ENCODE results near the gene GBE1.
"Not testable (repeated sequence)": the region's sequence is repeated elsewhere in the genome, so short reads cannot be mapped to it uniquely, and the experiment has no call there.

GBE1 gene

GRCh38 chr3:81760924-81761903, at the start of gene GBE1:
TSS of gene GBE1 (minus strand) at chr3:81761645. CDS start at chr3:81761517, 128 bp downstream.
- DNase-seq, result peak; percentile 51

- DNase-seq, result no peak
Observed at GRCh38 chr3:81808900-81809299, 47.5 kb upstream of the GBE1 start.

- DNase-seq, result no peak
Observed at GRCh38 chr3:81799403-81799802, 38.0 kb upstream of the GBE1 start.

DNA sequence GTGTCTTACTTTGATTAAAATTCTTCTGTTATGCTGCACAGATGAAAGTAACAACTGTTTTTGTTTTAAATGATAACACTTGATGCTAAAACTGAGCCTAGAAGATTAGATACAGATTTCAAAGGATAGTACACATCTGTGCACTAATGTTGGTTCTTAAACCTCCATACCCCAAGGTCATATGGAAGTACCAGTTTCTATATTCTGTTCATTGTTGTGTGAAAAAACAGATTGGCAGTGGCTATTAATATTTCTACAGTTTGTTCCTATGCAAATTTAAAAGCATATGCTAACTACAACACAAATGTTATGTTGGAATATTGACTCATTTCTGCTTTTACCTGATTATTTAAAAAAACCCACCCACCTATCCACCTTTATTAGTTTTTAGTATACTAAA, 32.0 kb upstream of the GBE1 start:
- DNase-seq, result no peak

DNA sequence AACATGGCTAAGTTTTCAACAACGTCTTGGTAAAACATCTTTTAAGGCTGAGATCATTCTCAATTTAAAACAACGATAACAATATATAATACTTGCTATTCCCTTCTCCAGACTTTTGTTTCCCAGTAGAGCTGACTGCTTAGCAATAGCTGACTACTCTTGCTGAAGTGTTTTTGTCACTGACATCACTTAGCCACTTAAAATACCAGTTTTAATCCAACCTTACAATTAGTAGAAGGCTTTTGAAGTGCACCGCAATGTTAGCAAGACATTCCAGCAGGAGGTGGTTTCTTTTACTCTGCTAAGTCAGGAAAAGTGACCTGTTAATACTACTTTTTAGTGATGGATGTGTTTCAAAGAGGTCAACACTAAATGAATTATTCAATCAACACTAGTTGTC, 28.7 kb upstream of the GBE1 start:
- no peak for DNase-seq

GRCh38 chr3:81789691-81790090, 28.2 kb upstream of the GBE1 start:
- DNase-seq, result no peak

GRCh38 chr3:81788610-81789009, 27.2 kb upstream of the GBE1 start:
- no peak for DNase-seq

GRCh38 chr3:81788044-81788443, 26.6 kb upstream of the GBE1 start:
- DNase-seq, result no peak

GRCh38 chr3:81782585-81782984, 21.1 kb upstream of the GBE1 start:
- no peak for DNase-seq

DNA sequence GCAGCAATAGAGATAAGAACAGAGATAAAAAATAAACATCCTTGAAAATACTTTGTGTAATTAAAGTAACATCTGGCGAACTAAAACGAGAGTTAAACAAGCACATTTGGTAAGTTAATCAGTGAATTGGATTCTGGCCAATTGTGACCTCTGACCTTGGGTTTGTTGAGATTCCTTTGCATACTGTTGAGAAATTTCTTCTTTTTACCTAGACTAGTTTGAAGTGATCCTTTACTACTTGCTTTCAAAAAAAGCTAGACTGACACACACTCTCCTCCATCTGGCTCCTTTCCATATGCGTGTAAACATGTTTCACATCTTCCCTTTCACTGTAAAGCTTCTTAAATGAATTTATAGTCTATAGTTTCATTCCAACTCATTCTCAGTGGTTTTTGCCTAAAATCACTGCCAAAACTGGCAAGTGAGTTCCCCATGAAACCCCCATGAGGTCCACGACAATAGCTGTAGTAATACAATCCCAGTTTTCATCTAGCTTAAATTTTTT, 17.3 kb upstream of the GBE1 start:
- no peak for DNase-seq

DNA sequence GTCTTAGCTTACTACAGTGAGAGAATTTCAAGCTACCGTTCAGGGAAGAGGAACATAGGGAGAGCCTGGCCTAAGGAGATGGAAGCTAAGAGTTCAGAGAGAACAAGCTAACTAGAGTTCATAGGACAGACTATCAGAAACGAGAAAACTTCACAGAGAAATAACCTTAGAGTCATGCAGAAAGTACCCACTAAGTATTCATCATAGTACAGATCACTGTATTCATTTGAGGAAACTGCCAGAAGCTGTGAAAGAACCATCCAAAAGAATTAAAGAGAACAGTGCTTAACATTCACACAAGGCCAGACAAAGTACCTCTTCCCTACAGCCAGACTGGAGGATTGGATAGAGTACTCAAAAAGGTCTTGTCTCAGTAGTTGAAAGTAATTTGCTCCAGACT, 15.2 kb upstream of the GBE1 start:
- no peak for DNase-seq

- DNase-seq, result no peak
Observed at GRCh38 chr3:81770710-81771109, 9.3 kb upstream of the GBE1 start.

DNA sequence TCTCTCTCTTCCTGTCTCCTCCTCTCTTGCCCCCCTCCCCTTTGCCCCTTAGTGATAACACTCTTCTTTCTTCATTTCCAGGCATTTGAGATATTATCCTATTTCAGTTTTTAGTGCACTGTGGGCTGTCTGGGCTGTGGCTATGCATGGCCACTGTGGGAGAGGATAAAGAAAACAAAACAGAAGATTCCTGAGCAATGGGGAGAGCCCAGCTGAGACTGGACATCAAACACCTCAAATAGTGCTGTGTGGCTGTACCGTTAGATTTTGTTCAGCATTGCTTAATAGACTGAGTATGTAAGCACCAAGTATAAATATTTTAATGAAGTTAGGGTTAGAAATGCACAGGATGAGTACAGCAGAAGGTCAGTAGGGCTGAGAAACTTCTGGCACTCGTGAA, 7.9 kb upstream of the GBE1 start:
- DNase-seq, result no peak

- not testable (repeated sequence) for DNase-seq
Observed at GRCh38 chr3:81767250-81767859, 5.9 kb upstream of the GBE1 start.

- no peak for DNase-seq
Observed at GRCh38 chr3:81765400-81765799, 4.0 kb upstream of the GBE1 start.

DNA sequence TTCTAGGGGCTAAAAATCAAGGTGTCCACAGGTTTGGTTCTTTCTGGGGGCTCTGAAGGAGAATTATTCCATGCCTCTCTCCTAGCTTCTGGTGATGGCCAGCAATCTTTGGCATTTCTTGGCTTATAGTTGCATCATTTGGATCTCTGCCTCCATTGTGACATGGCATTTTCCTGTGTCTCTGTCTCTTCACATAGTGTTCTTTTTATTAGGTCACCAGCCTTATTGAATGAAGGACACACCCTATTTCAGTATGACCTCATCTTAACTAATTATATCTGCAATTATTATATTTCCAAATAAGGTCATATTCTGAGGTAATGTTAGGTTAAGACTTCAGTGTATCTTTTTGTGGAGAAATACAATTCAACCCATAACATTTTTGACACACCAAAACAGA, 3.2 kb upstream of the GBE1 start:
- DNase-seq, result no peak

- no peak for DNase-seq
Observed at GRCh38 chr3:81764002-81764401, 2.6 kb upstream of the GBE1 start.

- no peak for DNase-seq
Observed at GRCh38 chr3:81763001-81763400, 1.6 kb upstream of the GBE1 start.

- DNase-seq, result no peak
Observed at GRCh38 chr3:81761904-81762580, 597 bp upstream of the GBE1 start.

DNA sequence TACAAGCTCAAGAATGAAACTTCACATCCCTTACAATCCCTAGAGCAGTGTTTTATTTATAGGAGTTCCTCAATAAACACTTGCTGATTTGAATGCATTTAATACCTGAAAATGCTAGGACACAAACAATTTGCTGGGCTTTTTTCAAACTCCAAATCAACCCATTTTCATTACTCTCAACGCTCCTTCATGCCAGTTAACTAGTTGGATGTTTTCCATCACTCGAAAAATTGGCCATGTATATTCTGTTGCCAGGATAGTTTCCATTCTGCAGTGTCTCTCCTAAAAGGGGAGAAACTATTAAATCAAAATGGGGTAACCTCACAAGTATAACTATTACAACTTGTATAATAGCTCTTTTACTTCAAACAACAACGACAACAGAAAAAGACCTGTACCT, 1.2 kb downstream of the GBE1 start:
- no peak for DNase-seq

- not testable (repeated sequence) for DNase-seq
Observed at GRCh38 chr3:81758771-81759170, 2.7 kb downstream of the GBE1 start.

DNA sequence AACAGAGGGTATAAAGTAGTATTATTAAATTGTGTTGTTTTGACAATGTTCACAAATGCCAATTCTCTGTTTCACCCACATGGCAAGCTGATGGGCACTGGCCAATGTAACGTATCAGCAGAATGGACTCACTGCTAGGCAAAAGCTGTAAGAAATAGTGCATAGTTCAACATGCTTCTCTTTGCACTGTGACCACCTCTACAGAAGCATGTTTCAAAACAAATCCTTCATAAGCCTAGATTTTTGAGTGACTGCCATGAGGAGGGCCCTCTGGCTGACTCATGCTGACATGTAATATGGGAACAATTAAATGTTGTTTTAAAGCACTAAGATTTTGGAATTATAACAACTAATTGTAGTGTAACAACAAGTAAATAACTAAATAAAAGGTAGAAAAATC, 3.2 kb downstream of the GBE1 start:
- no peak for DNase-seq

DNA sequence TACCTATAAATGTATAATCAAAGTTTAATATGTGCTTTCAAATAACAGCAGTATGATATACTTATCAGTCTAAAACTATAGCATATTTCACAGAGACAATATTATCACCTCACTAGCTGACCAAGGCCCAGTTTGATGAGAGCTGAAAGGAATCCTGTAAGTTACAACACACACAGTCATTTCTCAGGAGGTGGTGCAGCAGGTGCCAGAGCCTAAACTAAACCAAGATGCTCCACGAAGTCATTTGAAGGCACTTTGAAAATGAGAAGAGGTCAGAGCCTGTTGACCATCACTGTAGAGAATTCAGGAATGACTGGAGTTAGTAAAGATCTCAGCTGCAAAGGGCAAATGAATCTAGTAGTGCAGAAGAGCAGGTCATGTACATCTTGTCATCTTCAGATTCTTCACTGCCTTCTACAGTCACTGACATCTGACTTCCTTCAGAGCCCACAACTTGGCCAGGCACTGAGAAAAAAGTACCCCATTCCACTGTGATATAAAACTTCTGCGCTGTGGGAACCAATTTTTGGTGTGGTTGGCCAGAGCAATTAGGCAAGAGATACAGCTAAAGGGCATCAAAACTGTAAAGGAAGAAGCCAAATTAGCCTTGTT, 7.9 kb downstream of the GBE1 start:
- no peak for DNase-seq

All from DMS79 treated with DMSO at 0.1 percent for 48 hours (cell line).